H1 (cell line): ENCODE results near the gene PLCB2. TPM values are rescaled to one million over a fixed set of nuclear protein-coding genes. Genes with fewer than 3 reads are reported as not detected.

Source experiments
- CTCF ChIA-PET: fragments of 300-600 bp; sonication (Branson Sonifier 250); formaldehyde crosslinking; loops from one replicate; lab custom pipeline; 2021; ENCODE audit not compliant: partially characterized antibody; lab: Charles Lee
- POLR2A ChIA-PET: fragments of 300-600 bp; sonication (Branson Sonifier 250); formaldehyde crosslinking; loops from one replicate; lab custom pipeline; 2021; ENCODE audit warnings: inconsistent platforms; ENCODE audit not compliant: partially characterized antibody; lab: Charles Lee
- DNase-seq, 2 experiments: peaks; one replicate each; pipeline versions ENCODE4 v3.0.0 to v3.0.0-alpha.2; 2010 to 2022; ENCODE audit warnings: low spot score in 2 of 2, low read depth in 1 of 2, mixed read lengths in 1 of 2
- FAIRE-seq: peaks from 2 replicates; lab custom pipeline; 2011; peaks lifted over from hg19 to GRCh38; lab: Jason Lieb, UNC
- H2AFZ ChIP-seq: 2 replicates; pipeline ENCODE4 v1.8.1; 2012; ENCODE audit warnings: low read length, inconsistent platforms
- H2AK5ac ChIP-seq: 2 replicates; pipeline ENCODE4 v1.6.1; 2013; ENCODE audit warnings: low read depth, low read length
- H2BK120ac ChIP-seq: replicated peaks from 2 replicates; pipeline ENCODE3; 2013; ENCODE audit warnings: low read depth, low read length, inconsistent platforms
- H2BK12ac ChIP-seq: 2 replicates; pipeline ENCODE4 v1.6.1; 2013; ENCODE audit warnings: low read depth, low read length
- H2BK15ac ChIP-seq: 2 replicates; pipeline ENCODE4 v1.6.1; 2013; ENCODE audit warnings: low read length
- H2BK20ac ChIP-seq: 2 replicates; pipeline ENCODE4 v1.6.1; 2013; ENCODE audit warnings: low read length
- H2BK5ac ChIP-seq: 2 replicates; pipeline ENCODE4 v1.6.1; 2013; ENCODE audit warnings: low read depth, low read length
- H3K14ac ChIP-seq: 2 replicates; pipeline ENCODE4 v1.6.1; 2013; ENCODE audit warnings: inconsistent platforms; ENCODE audit not compliant: insufficient read length
- H3K18ac ChIP-seq: 2 replicates; pipeline ENCODE4 v1.6.1; 2013; ENCODE audit warnings: low read length; ENCODE audit errors: extremely low read depth
- H3K23ac ChIP-seq: 2 replicates; pipeline ENCODE4 v1.6.1; 2013; ENCODE audit warnings: inconsistent platforms; ENCODE audit not compliant: insufficient read length
- H3K23me2 ChIP-seq: 2 replicates; pipeline ENCODE4 v1.6.1; 2013; ENCODE audit warnings: low read depth, low read length
- H3K27ac ChIP-seq: 2 replicates; pipeline ENCODE4 v1.6.1; 2011; ENCODE audit warnings: low read depth, low read length, inconsistent platforms
- H3K27me3 ChIP-seq, 4 experiments: replicated peaks in 1 of 4; 1 replicate in 1 of 4; 2 replicates in 3 of 4; pipeline versions ENCODE4 v1.6.1 to v1.8.1; 2011 to 2013; ENCODE audit warnings: low read length in 3 of 4, mild to moderate bottlenecking in 3 of 4, inconsistent platforms in 2 of 4, mixed read lengths in 2 of 4, moderate library complexity in 1 of 4; ENCODE audit not compliant: control insufficient read depth in 3 of 4, insufficient read depth in 3 of 4; ENCODE audit errors: extremely low read depth in 1 of 4
- H3K36me3 ChIP-seq, 4 experiments: 2 replicates each; pipeline versions ENCODE4 v1.6.1 to v1.8.1; 2011 to 2013; ENCODE audit warnings: mild to moderate bottlenecking in 4 of 4, low read length in 3 of 4, moderate library complexity in 2 of 4, control low read depth in 1 of 4, inconsistent platforms in 1 of 4; ENCODE audit not compliant: insufficient read depth in 4 of 4, control insufficient read depth in 2 of 4
- H3K4ac ChIP-seq: replicated peaks from 2 replicates; pipeline ENCODE3; 2013; ENCODE audit warnings: low read length, low read depth, mixed read lengths, inconsistent platforms; ENCODE audit not compliant: insufficient read length
- H3K4me1 ChIP-seq, 4 experiments: replicated peaks in 1 of 4; 1 replicate in 1 of 4; 2 replicates in 3 of 4; pipeline versions ENCODE4 v1.6.1 to v1.8.1; 2011 to 2013; ENCODE audit warnings: low read length in 3 of 4, inconsistent platforms in 2 of 4, mixed read lengths in 1 of 4; ENCODE audit not compliant: insufficient read depth in 4 of 4, control insufficient read depth in 3 of 4
- H3K4me2 ChIP-seq, 2 experiments: 2 replicates each; pipeline versions ENCODE4 v1.6.1 to v1.8.1; 2011 to 2013; ENCODE audit warnings: low read depth in 2 of 2, low read length in 2 of 2, control low read depth in 1 of 2, inconsistent platforms in 1 of 2, mild to moderate bottlenecking in 1 of 2; ENCODE audit not compliant: insufficient read depth in 1 of 2
- H3K4me3 ChIP-seq, 4 experiments: fragments of 200-600, 300-600 bp in 1 of 4; sonication (generic), shearing (Covaris generic), sonication (Bioruptor Twin) in 1 of 4; 2 replicates each; pipeline versions ENCODE4 v1.5.1 to v1.8.1; 2011 to 2016; ENCODE audit warnings: low read length in 4 of 4, low read depth in 3 of 4, control low read depth in 2 of 4, inconsistent platforms in 2 of 4, mild to moderate bottlenecking in 2 of 4, mixed read lengths in 1 of 4, moderate library complexity in 1 of 4; ENCODE audit not compliant: insufficient read depth in 2 of 4; ENCODE audit errors: extremely low read depth in 1 of 4
- H3K56ac ChIP-seq: replicated peaks from 2 replicates; pipeline ENCODE3; 2013; ENCODE audit warnings: low read depth, mild to moderate bottlenecking, mixed read lengths, low read length, inconsistent platforms; ENCODE audit not compliant: insufficient read length
- H3K79me1 ChIP-seq: 2 replicates; pipeline ENCODE4 v1.6.1; 2013; ENCODE audit warnings: low read depth, low read length, control low read depth
- H3K79me2 ChIP-seq, 2 experiments: 2 replicates each; pipeline versions ENCODE4 v1.6.1 to v1.8.1; 2012 to 2013; ENCODE audit warnings: low read length in 2 of 2, mild to moderate bottlenecking in 2 of 2, inconsistent platforms in 1 of 2; ENCODE audit not compliant: insufficient read depth in 2 of 2, control insufficient read depth in 1 of 2
- H3K9ac ChIP-seq, 4 experiments: replicated peaks in 1 of 4; 1 replicate in 1 of 4; 2 replicates in 3 of 4; pipeline versions ENCODE4 v1.6.1 to v1.8.1; 2011 to 2013; ENCODE audit warnings: low read depth in 3 of 4, low read length in 3 of 4, control low read depth in 2 of 4, mild to moderate bottlenecking in 2 of 4, moderate library complexity in 2 of 4, inconsistent platforms in 1 of 4; ENCODE audit errors: extremely low read depth in 1 of 4
- H3K9me3 ChIP-seq, 2 experiments: 2 replicates each; pipeline versions ENCODE4 v1.6.1 to v1.8.1; 2012 to 2013; ENCODE audit warnings: mild to moderate bottlenecking in 2 of 2, moderate library complexity in 2 of 2, control low read depth in 1 of 2, inconsistent platforms in 1 of 2, low read depth in 1 of 2, low read length in 1 of 2, mixed read lengths in 1 of 2; ENCODE audit not compliant: insufficient read depth in 2 of 2
- H4K20me1 ChIP-seq, 2 experiments: replicated peaks in 1 of 2; 2 replicates each; pipeline versions ENCODE3 to v1.8.1; 2011 to 2013; ENCODE audit warnings: inconsistent platforms in 2 of 2, low read length in 2 of 2, mild to moderate bottlenecking in 1 of 2; ENCODE audit not compliant: insufficient read depth in 2 of 2, control insufficient read depth in 1 of 2
- H4K5ac ChIP-seq: 2 replicates; pipeline ENCODE4 v1.6.1; 2013; ENCODE audit warnings: low read length, low read depth, mixed read lengths, inconsistent platforms; ENCODE audit not compliant: insufficient read length
- H4K8ac ChIP-seq: 2 replicates; pipeline ENCODE4 v1.8.0; 2013; ENCODE audit warnings: mild to moderate bottlenecking, moderate library complexity, low read length, inconsistent platforms; ENCODE audit not compliant: insufficient read depth; ENCODE audit errors: extremely low read depth
- H4K91ac ChIP-seq: replicated peaks from 2 replicates; pipeline ENCODE3; 2013; ENCODE audit warnings: low read length, mixed read lengths, inconsistent platforms; ENCODE audit not compliant: insufficient read length
- ASH2L ChIP-seq: fragments of 200-600, 300-600 bp; sonication (generic); IDR thresholded peaks from one replicate; pipeline ENCODE4 v1.7.1; 2017; ENCODE audit warnings: low read length
- CEBPB ChIP-seq: IDR thresholded peaks from 2 replicates; pipeline ENCODE4 v1.6.1; 2012; ENCODE audit warnings: low read depth, low read length
- CHD2 ChIP-seq: IDR thresholded peaks from 2 replicates; pipeline ENCODE4 v1.6.1; 2012; ENCODE audit warnings: low read length, improper control_type of control experiment
- EGR1 ChIP-seq: IDR thresholded peaks from 2 replicates; pipeline ENCODE4 v1.6.1; 2011; ENCODE audit warnings: low read depth, low read length, borderline replicate concordance
- HDAC6 ChIP-seq: IDR thresholded peaks from one replicate; pipeline ENCODE4 v1.7.1; 2012; ENCODE audit warnings: low read depth, mild to moderate bottlenecking, inconsistent platforms, low read length, moderate library complexity
- JUND ChIP-seq: IDR thresholded peaks from 2 replicates; pipeline ENCODE4 v1.6.1; 2011; ENCODE audit warnings: mild to moderate bottlenecking, improper control_type of control experiment, low read length
- KDM5A ChIP-seq: fragments of 200-600 bp; IDR thresholded peaks from 2 replicates; pipeline ENCODE4 v1.7.1; 2012; ENCODE audit warnings: mild to moderate bottlenecking, low read length, inconsistent platforms, mixed read lengths
- SP2 ChIP-seq: IDR thresholded peaks from 2 replicates; pipeline ENCODE4 v1.6.1; 2012; ENCODE audit warnings: mild to moderate bottlenecking, low read length, inconsistent platforms
- TAF7 ChIP-seq: optimal IDR thresholded peaks from 2 replicates; pipeline ENCODE3; 2011; ENCODE audit warnings: low read depth, mild to moderate bottlenecking, inconsistent platforms, low read length, moderate library complexity, borderline replicate concordance
- TEAD4 ChIP-seq: IDR thresholded peaks from 2 replicates; pipeline ENCODE4 v1.6.1; 2012; ENCODE audit warnings: low read depth, low read length, inconsistent platforms, mixed read lengths
- WGBS, 2 experiments: shearing (Covaris generic) in 1 of 2; methylation state at CpG; one replicate each; pipeline versions ENCODE4 v1.1.6 to v1.1.7; 2013 to 2015; ENCODE audit warnings: low lambda C conversion rate in 2 of 2, mixed read lengths in 2 of 2, inconsistent platforms in 1 of 2, low coverage in 1 of 2, missing lambda C conversion rate in 1 of 2; ENCODE audit not compliant: insufficient replicate concordance in 2 of 2, insufficient coverage in 1 of 2, insufficient read length in 1 of 2; ENCODE audit errors: extremely low coverage in 1 of 2, missing lambda C conversion rate in 1 of 2; 5-methylcytosine and 5-hydroxymethylcytosine counted together
- polyA plus RNA-seq, 7 experiments: library from polyadenylated mRNA; depleted of rRNA in 3 of 7; stranded (reverse) in 5 of 7; unstranded in 2 of 7; fragments of >200 nt in 5 of 7; fragments of 200-250 nt in 2 of 7; gene quantifications; 1 replicate in 5 of 7; 2 replicates in 1 of 7; 4 replicates in 1 of 7; pipeline versions ENCODE4 v1.2.1 to v1.2.3, GENCODE V29; 2011 to 2013; ENCODE audit warnings: missing spikeins in 2 of 7, mixed read lengths in 2 of 7
- total RNA-seq: library from RNA; stranded (reverse); fragmentation: NEBNext Ultra II Directional; extraction: Animal tissue kit (Norgen Biotek cat#: 25700); gene quantifications from 2 replicates; pipeline ENCODE4 v1.2.1, GENCODE V29; 2021
- TF ChIP-seq, protein P1 (sequence below): IDR thresholded peaks from 2 replicates; pipeline ENCODE4 v1.6.1; 2012; ENCODE audit warnings: low read length, inconsistent platforms

The PLCB2 gene
- total and polyA plus RNA-seq, 2 of the 8 experiments (the other 6 are each of a cell fraction or from before 2014, with no cell fraction given), result 7.2 to 8.4 TPM

- Histone ChIP-seq H4K20me1 (no peaks in the 10 kb centered on the region), H3K4me2 (no peak overlapping the region), H3K36me3 (no peaks in the 10 kb centered on the region), H3K79me1 (no peaks in the 10 kb centered on the region; the same call in 1 of the 2 replicates), H3K27me3 (peaks cover 5 to 19% (median 17%) of the 10 kb centered on the region in 4 experiments), H4K91ac (no peak overlapping the region), H2BK120ac (no peak overlapping the region), H3K23ac (no peak overlapping the region), H2BK12ac (peak overlapping the region; percentile 43; the same call in 1 of the 2 replicates), H3K14ac (no peak overlapping the region), H2AK5ac (no peak overlapping the region; the same call in 1 of the 2 replicates), H4K8ac (no peak overlapping the region), H3K9ac (no peak overlapping the region), H3K4me1 (peaks cover 0 to 20% (median 10%) of the 10 kb centered on the region in 4 experiments; a peak in 6 of 7 replicates), H2BK5ac (0 out of 2 replicates have a peak overlapping the region, but pooled peaks have one; percentile 81), H3K27ac (no peak overlapping the region), H2BK15ac (no peak overlapping the region; the same call in 1 of the 2 replicates), H3K9me3 (no peaks in the 10 kb centered on the region), H3K4me3 (no peak overlapping the region), H3K18ac (no peak overlapping the region), H3K79me2 (no peaks in the 10 kb centered on the region), H4K5ac (no peak overlapping the region), H2BK20ac (peak overlapping the region; percentile 89; the same call in 1 of the 2 replicates), H3K4ac (no peak overlapping the region), H3K56ac (no peak overlapping the region), H2AFZ (no peak overlapping the region), H3K23me2 (peaks cover 3% of the 10 kb centered on the region; the same call in 1 of the 2 replicates)
- ChIA-PET POLR2A (interaction anchor here (0.8 to 1.7 kb wide), 9 partner anchors 11 to 124 kb away, joined by 3 to 6 read pairs (median 3); partner anchors contain the start of gene PAK6), CTCF (interaction anchor here (0.8 to 46.3 kb wide), 15 partner anchors 9 to 212 kb away, joined by 3 to 1340 read pairs (median 6); partner anchors contain the start of genes CCDC9B and PAK6)
- 80% methylated on average over 9 of the region's 9 CpGs; no CpG with 5 or more reads in 1 of the 2 experiments for WGBS, 2 experiments
- DNase-seq, result no peak
- FAIRE-seq, result no peak
- TF ChIP-seq CEBPB (no peak), ASH2L (no peak), EGR1 (no peak), HDAC6 (no peak), TEAD4 (no peak), SP2 (no peak), CHD2 (no peak), TAF7 (no peak), KDM5A (no peak), JUND (no peak)
- TF ChIP-seq, protein P1, sequence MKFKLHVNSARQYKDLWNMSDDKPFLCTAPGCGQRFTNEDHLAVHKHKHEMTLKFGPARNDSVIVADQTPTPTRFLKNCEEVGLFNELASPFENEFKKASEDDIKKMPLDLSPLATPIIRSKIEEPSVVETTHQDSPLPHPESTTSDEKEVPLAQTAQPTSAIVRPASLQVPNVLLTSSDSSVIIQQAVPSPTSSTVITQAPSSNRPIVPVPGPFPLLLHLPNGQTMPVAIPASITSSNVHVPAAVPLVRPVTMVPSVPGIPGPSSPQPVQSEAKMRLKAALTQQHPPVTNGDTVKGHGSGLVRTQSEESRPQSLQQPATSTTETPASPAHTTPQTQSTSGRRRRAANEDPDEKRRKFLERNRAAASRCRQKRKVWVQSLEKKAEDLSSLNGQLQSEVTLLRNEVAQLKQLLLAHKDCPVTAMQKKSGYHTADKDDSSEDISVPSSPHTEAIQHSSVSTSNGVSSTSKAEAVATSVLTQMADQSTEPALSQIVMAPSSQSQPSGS, result no peak
Observed at GRCh38 chr15:40257656-40258450, 49.9 kb downstream of the PLCB2 start.
